Endothelial cell of umbilical vein (primary cell): Measurements from ENCODE around the gene SETBP1.

Experiments
- CTCF ChIP-seq, 2 donors: IDR thresholded peaks; 1 replicate in 1 of 2; 2 replicates in 1 of 2; pipeline ENCODE4 v1.5.1; 2011; ENCODE audit warnings: low read length in 2 of 2, mild to moderate bottlenecking in 2 of 2, moderate library complexity in 2 of 2, control low read depth in 1 of 2, inconsistent platforms in 1 of 2, low read depth in 1 of 2; ENCODE audit not compliant: insufficient read depth in 1 of 2; ENCODE audit errors: extremely low read depth in 1 of 2
- MYC ChIP-seq: IDR thresholded peaks from one replicate; pipeline ENCODE4 v1.6.1; 2011; ENCODE audit warnings: mild to moderate bottlenecking, low read depth, low read length

DNA sequence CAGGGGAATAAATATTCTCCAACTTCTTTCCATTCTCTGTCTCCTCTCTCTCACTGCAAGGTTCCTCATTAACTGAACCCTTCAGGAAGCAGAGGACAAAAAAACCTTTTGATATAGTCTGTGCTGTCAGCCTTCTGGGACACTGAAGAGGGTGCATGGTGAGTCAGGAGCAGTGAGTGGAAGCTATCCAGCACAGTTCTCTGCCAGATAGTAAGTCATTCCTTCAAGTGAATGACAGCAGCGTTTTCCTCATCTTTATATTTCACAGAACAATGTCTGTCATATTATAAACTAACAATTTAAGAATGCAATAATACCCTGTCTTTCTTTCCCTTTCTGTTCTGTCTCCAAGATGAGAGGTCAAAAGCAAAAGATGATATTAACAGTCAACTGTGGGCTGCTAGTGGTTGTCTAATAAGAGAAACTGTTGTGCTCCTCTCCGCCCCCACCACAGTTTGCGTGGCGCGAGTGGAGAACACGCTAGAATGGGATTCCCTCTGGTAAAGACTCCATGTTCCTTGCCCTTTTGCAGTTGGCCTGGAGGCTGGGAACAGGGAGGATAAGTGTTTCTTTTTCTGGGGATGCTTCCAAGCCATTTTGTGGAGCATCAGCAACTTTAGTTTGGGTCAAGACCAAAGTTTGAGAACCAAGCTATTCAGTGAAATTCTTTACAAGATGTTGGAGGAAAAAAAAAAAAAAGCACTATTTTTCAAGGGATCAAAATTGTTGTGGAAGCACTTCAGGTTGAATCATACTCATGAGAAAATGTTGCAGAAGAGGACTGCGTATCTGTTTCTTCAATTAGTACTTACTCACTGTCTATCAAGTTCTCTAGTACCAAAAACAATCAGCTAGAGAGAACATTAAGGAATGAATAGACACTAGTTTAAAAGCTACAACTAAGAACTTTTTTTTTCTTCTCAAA is 430.2 kb downstream of the SETBP1 start:
- no peak for TF ChIP-seq CTCF (IDR thresholded peaks at IDR 0.05; ENCODE audit: extremely low read depth in 1 of 2, insufficient read depth in 1 of 2, low read depth in 1 of 2, low read length in 2 of 2)
- no peak for TF ChIP-seq MYC
